ENCODE measurements around the gene SCRT2.

GRCh38 chr20:665276-665675 is 10.3 kb downstream of the SCRT2 start:
- TF ChIP-seq POLR2A (IDR thresholded peaks at IDR 0.05; ENCODE audit: low read depth, low read length): no peak
- TF ChIP-seq CTCF (conservative IDR thresholded peaks at IDR 0.05; ENCODE audit: low read depth, low read length): no peak
- no peak for TF ChIP-seq RAD21 (IDR thresholded peaks at IDR 0.05; ENCODE audit: low read length)
- TF ChIP-seq NFE2L2 (IDR thresholded peaks at IDR 0.05; ENCODE audit: low read depth, low read length): no peak
- no peak for TF ChIP-seq MXI1 (IDR thresholded peaks at IDR 0.05; ENCODE audit: borderline replicate concordance, low read depth, low read length)
- no peak for TF ChIP-seq MAZ (IDR thresholded peaks at IDR 0.05; ENCODE audit: borderline replicate concordance, low read depth, low read length)
- no peak for TF ChIP-seq RFX5 (IDR thresholded peaks at IDR 0.05; ENCODE audit: low read depth, low read length)
- TF ChIP-seq CEBPB (IDR thresholded peaks at IDR 0.05; ENCODE audit: low read depth, low read length): no peak
- no peak for TF ChIP-seq SMC3 (IDR thresholded peaks at IDR 0.05; ENCODE audit: low read depth, low read length)
- no peak for TF ChIP-seq CHD1 (IDR thresholded peaks at IDR 0.05; ENCODE audit: low read depth, low read length)
- TF ChIP-seq RCOR1 (IDR thresholded peaks at IDR 0.05; ENCODE audit: insufficient replicate concordance, low read length): no peak
- no peak for TF ChIP-seq BHLHE40 (IDR thresholded peaks at IDR 0.05; ENCODE audit: low read depth, low read length)
- no peak for TF ChIP-seq MAFK (IDR thresholded peaks at IDR 0.05; ENCODE audit: low read depth, low read length)
- no peak for TF ChIP-seq ELK1 (IDR thresholded peaks at IDR 0.05; ENCODE audit: borderline replicate concordance, low read depth, low read length)
